Measurements from ENCODE around the gene PRKACB. TPM values are rescaled to one million over a fixed set of nuclear protein-coding genes. Genes with fewer than 3 reads are reported as not detected.

PRKACB gene
- total RNA-seq, 3 donors from 2014 or later (not counting 1 experiment from before 2014, with no cell fraction given), result 111 to 148 (median 140) TPM

- intact Hi-C loops (cut with micrococcal nuclease), result no loop called here
- no peak overlapping the region for H3K4me3 Mint-ChIP-seq
- Histone ChIP-seq H3K36me3 (ENCODE audit: control insufficient read depth, insufficient read depth, low read length) (no peaks in the 10 kb centered on the region), H3K27me3 (ENCODE audit: control insufficient read depth, insufficient read depth, low read length) (no peaks in the 10 kb centered on the region), H3K4me1 (ENCODE audit: control insufficient read depth, insufficient read depth, low read length) (no peaks in the 10 kb centered on the region), H3K4me3 (ENCODE audit: low read length) (no peak overlapping the region), H3K27ac (ENCODE audit: low read length) (no peak overlapping the region), H3K9me3 (ENCODE audit: control insufficient read depth, insufficient read depth, low read length) (no peaks in the 10 kb centered on the region)
- no peaks in the 10 kb centered on the region for H3K27me3 Mint-ChIP-seq (ENCODE audit: low read depth in 2 of 2)
- H3K9me3 Mint-ChIP-seq, result no peaks in the 10 kb centered on the region
- peaks cover 0 to 7% of the 10 kb centered on the region in 2 donors for H3K4me1 Mint-ChIP-seq
- no peak for TF ChIP-seq CTCF (IDR thresholded peaks at IDR 0.05)
- ATAC-seq (no peak), DNase-seq (no peak)
- no peaks in the 10 kb centered on the region for H3K36me3 Mint-ChIP-seq
- H3K27ac Mint-ChIP-seq, result no peak overlapping the region
These were observed 8.7 kb upstream of the PRKACB start for GRCh38 chr1:84135341-84135740.

- H3K9me3 Mint-ChIP-seq, result no peaks in the 10 kb centered on the region
- intact Hi-C loops (cut with micrococcal nuclease), result loop anchor here (1.0 to 10.0 kb wide), 8 partner anchors 73 to 631 kb away; partner anchors contain the start of genes CTBS, GNG5, SPATA1 and SSX2IP
- DNase-seq (peak in 1 of 2 donors; percentile 49), ATAC-seq (peak in 2 of 3 donors; percentile 19 to 40)
- peaks cover 5% of the 10 kb centered on the region for H3K4me1 ChIP-seq (ENCODE audit: control insufficient read depth, insufficient read depth, low read length)
- no peaks in the 10 kb centered on the region for H3K27me3 ChIP-seq (ENCODE audit: control insufficient read depth, insufficient read depth, low read length)
- H3K9me3 ChIP-seq (ENCODE audit: control insufficient read depth, insufficient read depth, low read length), result no peaks in the 10 kb centered on the region
- no peaks in the 10 kb centered on the region for H3K36me3 Mint-ChIP-seq
- no peak overlapping the region for H3K27ac ChIP-seq (ENCODE audit: low read length)
- 77% methylated on average over 8 of the region's 9 CpGs for WGBS (ENCODE audit: insufficient coverage)
- peak; percentile 82 for TF ChIP-seq CTCF (IDR thresholded peaks at IDR 0.05)
- H3K27ac Mint-ChIP-seq, result peak overlapping the region in 1 of 2 donors; percentile 24
- H3K4me3 ChIP-seq (ENCODE audit: low read length), result no peak overlapping the region
- no peaks in the 10 kb centered on the region for H3K27me3 Mint-ChIP-seq (ENCODE audit: low read depth in 2 of 2)
- no peaks in the 10 kb centered on the region for H3K36me3 ChIP-seq (ENCODE audit: control insufficient read depth, insufficient read depth, low read length)
- H3K4me3 Mint-ChIP-seq, result no peak overlapping the region
- peaks cover 22 to 23% of the 10 kb centered on the region in 2 donors for H3K4me1 Mint-ChIP-seq
These were observed 2.7 kb upstream of the PRKACB start for GRCh38 chr1:84141182-84142003.

- intact Hi-C loops (cut with micrococcal nuclease), result loop anchor here (2.0 to 10.0 kb wide), 6 partner anchors 37 to 800 kb away; partner anchors contain the start of genes GNG5 and SPATA1
- H3K4me3 ChIP-seq (ENCODE audit: low read length), result peak overlapping the region; percentile 54
- peak; percentile 39 to 46 (median 41) for ATAC-seq
These were observed 997 bp downstream of the PRKACB start for GRCh38 chr1:84145068-84145467.

More at GRCh38 chr1:84145068-84145467, 997 bp downstream of the PRKACB start:
- H3K27ac ChIP-seq (ENCODE audit: low read length), result peak overlapping the region; percentile 93
- peaks cover 9% of the 10 kb centered on the region for H3K4me1 ChIP-seq (ENCODE audit: control insufficient read depth, insufficient read depth, low read length)
- WGBS (ENCODE audit: insufficient coverage), result 0% methylated on average over 1 of the region's 2 CpGs
- Mint-ChIP-seq H3K27me3 (ENCODE audit: low read depth in 2 of 2) (no peaks in the 10 kb centered on the region), H3K4me1 (peaks cover 47 to 48% of the 10 kb centered on the region in 2 donors), H3K36me3 (no peaks in the 10 kb centered on the region), H3K4me3 (peak overlapping the region; percentile 98), H3K27ac (peak overlapping the region; percentile 96 to 97), H3K9me3 (no peaks in the 10 kb centered on the region)
- H3K9me3 ChIP-seq (ENCODE audit: control insufficient read depth, insufficient read depth, low read length), result no peaks in the 10 kb centered on the region
- no peak for TF ChIP-seq CTCF (IDR thresholded peaks at IDR 0.05)
- no peaks in the 10 kb centered on the region for H3K36me3 ChIP-seq (ENCODE audit: control insufficient read depth, insufficient read depth, low read length)
- H3K27me3 ChIP-seq (ENCODE audit: control insufficient read depth, insufficient read depth, low read length), result no peaks in the 10 kb centered on the region
- DNase-seq, result peak in 1 of 2 donors; percentile 66
